GM19324 (cell line): ENCODE data around the gene MAFB.

Experiments
- ATAC-seq: cut with Tn5 transposase; IDR thresholded peaks from one replicate; pipeline ENCODE4 v1.9.1; 2021; ENCODE audit warnings: mild to moderate bottlenecking, moderate library complexity; ENCODE audit not compliant: unreplicated experiment, low FRiP score

The MAFB gene

GRCh38 chr20:40637176-40637575, 51.9 kb downstream of the MAFB start:
- ATAC-seq = no peak

- ATAC-seq = no peak
Measured at GRCh38 chr20:40636486-40636885, 52.5 kb downstream of the MAFB start.

- ATAC-seq = no peak
Measured at GRCh38 chr20:40635971-40636370, 53.1 kb downstream of the MAFB start.
